ENCODE results near the gene FAM162A. TPM values are rescaled to one million over a fixed set of nuclear protein-coding genes. Genes with fewer than 3 reads are reported as not detected.

Gene FAM162A
- total and polyA plus RNA-seq, 12 donors = 111 to 219 (median 140) TPM

- intact Hi-C loops (cut with DNase I) = loop anchor here (1.0 to 10.0 kb wide), 8 partner anchors 282 to 402 kb away; partner anchors contain the start of genes PARP14 (in 4 of the 10), HSPBAP1 (in 1 of the 10) and SLC49A4 (in 1 of the 10)
- TF ChIP-seq CTCF (IDR thresholded peaks at IDR 0.05) = peak; percentile 51 to 86 (median 71)
- Histone ChIP-seq H3K4me3 (no peak overlapping the region), H3K27me3 (no peaks in the 10 kb centered on the region), H3K9me3 (no peaks in the 10 kb centered on the region), H3K27ac (peak overlapping the region in 2 of 10 donors; percentile 5 to 33), H3K36me3 (peaks cover 0 to 6% (median 0%) of the 10 kb centered on the region in 9 donors), H3K4me1 (peaks cover 0 to 49% (median 15%) of the 10 kb centered on the region in 9 donors)
- DNase-seq (no peak), ATAC-seq (no peak)
- WGBS, 2 donors = 33 to 53% methylated on average over 2 of the region's 2 CpGs
These were observed 9.2 kb downstream of the FAM162A start for GRCh38 chr3:122392868-122393844.

- no peak overlapping the region for H3K4me3 ChIP-seq
- 69 to 75% methylated on average over 1 of the region's 1 CpG for WGBS, 2 donors
These were observed 10.2 kb downstream of the FAM162A start for GRCh38 chr3:122394173-122394572.

GRCh38 chr3:122395582-122395981 lies 11.6 kb downstream of the FAM162A start:
- intact Hi-C loops (cut with DNase I) = loop anchor here in 5 of 10 donors (10.0 kb wide), 4 partner anchors 279 to 399 kb away; partner anchors contain the start of genes PARP14 (in 2 of the 5), HSPBAP1 (in 1 of the 5) and SLC49A4 (in 1 of the 5)
- H3K9me3 ChIP-seq = no peaks in the 10 kb centered on the region
- 60 to 64% methylated on average over 3 of the region's 3 CpGs for WGBS, 2 donors
- no peak for TF ChIP-seq CTCF (IDR thresholded peaks at IDR 0.05)
- H3K36me3 ChIP-seq = peaks cover 0 to 6% (median 0%) of the 10 kb centered on the region in 9 donors
- H3K27me3 ChIP-seq = no peaks in the 10 kb centered on the region
- no peak overlapping the region for H3K4me3 ChIP-seq
- H3K27ac ChIP-seq = no peak overlapping the region
- ATAC-seq = no peak
- DNase-seq = no peak
- H3K4me1 ChIP-seq = peaks cover 0 to 32% (median 13%) of the 10 kb centered on the region in 9 donors

More at GRCh38 chr3:122394173-122394572, 10.2 kb downstream of the FAM162A start:
- Histone ChIP-seq H3K36me3 (peaks cover 0 to 6% (median 0%) of the 10 kb centered on the region in 9 donors), H3K9me3 (no peaks in the 10 kb centered on the region), H3K27ac (no peak overlapping the region), H3K4me1 (peaks cover 0 to 46% (median 15%) of the 10 kb centered on the region in 9 donors), H3K27me3 (no peaks in the 10 kb centered on the region)
- DNase-seq (no peak), ATAC-seq (peak in 1 of 8 donors; percentile 47)
- intact Hi-C loops (cut with DNase I) = loop anchor here in 8 of 10 donors (5.0 to 10.0 kb wide), 6 partner anchors 281 to 401 kb away; partner anchors contain the start of genes PARP14 (in 4 of the 8), HSPBAP1 (in 1 of the 8) and SLC49A4 (in 1 of the 8)
- TF ChIP-seq CTCF (IDR thresholded peaks at IDR 0.05) = no peak

GRCh38 chr3:122396511-122396910 lies 12.5 kb downstream of the FAM162A start:
- no peak for DNase-seq
- H3K4me3 ChIP-seq = no peak overlapping the region
- H3K27ac ChIP-seq = no peak overlapping the region
- H3K9me3 ChIP-seq = no peaks in the 10 kb centered on the region
- peaks cover 0 to 6% (median 0%) of the 10 kb centered on the region in 9 donors for H3K36me3 ChIP-seq
- no peak for ATAC-seq
- no peak for TF ChIP-seq CTCF (IDR thresholded peaks at IDR 0.05)
- H3K27me3 ChIP-seq = no peaks in the 10 kb centered on the region
- H3K4me1 ChIP-seq = peaks cover 0 to 23% (median 9%) of the 10 kb centered on the region in 9 donors
- intact Hi-C loops (cut with DNase I) = loop anchor here in 5 of 10 donors (10.0 kb wide), 4 partner anchors 278 to 398 kb away; partner anchors contain the start of genes PARP14 (in 2 of the 5), HSPBAP1 (in 1 of the 5) and SLC49A4 (in 1 of the 5)
